SK-N-SH (cell line): Measurements from ENCODE around the gene PLCL2. TPM values are rescaled to one million over a fixed set of nuclear protein-coding genes. Genes with fewer than 3 reads are reported as not detected.

Experiments used
- CTCF ChIA-PET: fragments of 300-600, 350-600 bp; formaldehyde crosslinking; extraction: SDS; loops from one replicate; lab custom pipeline; 2021; lab: Yijun Ruan, JAX
- POLR2A ChIA-PET: fragments of 350-600 bp; sonication (Branson Sonifier 250); formaldehyde crosslinking; extraction: SDS; loops from one replicate; lab custom pipeline; 2020; ENCODE audit warnings: antibody characterized with exemption, inconsistent platforms; lab: Yijun Ruan, JAX
- DNase-seq: peaks from one replicate; pipeline ENCODE4 v3.0.0; 2012
- H2AFZ ChIP-seq: fragments of 200-600 bp; sonication (generic); 2 replicates; pipeline ENCODE4 v1.8.1; 2016; ENCODE audit warnings: antibody characterized with exemption, mild to moderate bottlenecking, low read depth
- H3F3A ChIP-seq: fragments of 200-600 bp; sonication (generic); replicated peaks from 2 replicates; pipeline ENCODE3; 2016; ENCODE audit warnings: antibody characterized with exemption, mild to moderate bottlenecking; ENCODE audit not compliant: insufficient read depth
- H3K27ac ChIP-seq, 2 experiments: fragments of 200-500 bp in 1 of 2; fragments of 200-600 bp in 1 of 2; sonication (Bioruptor generic) in 1 of 2; sonication (generic), shearing (Covaris generic) in 1 of 2; 2 replicates each; pipeline versions ENCODE4 v1.5.1 to v1.6.1; 2014 to 2016; ENCODE audit warnings: low read depth in 2 of 2, inconsistent platforms in 1 of 2, low read length in 1 of 2, mild to moderate bottlenecking in 1 of 2, mixed read lengths in 1 of 2
- H3K27me3 ChIP-seq: fragments of 200-600 bp; sonication (generic), shearing (Covaris generic); 2 replicates; pipeline ENCODE4 v1.6.1; 2016; ENCODE audit warnings: mixed run types; ENCODE audit not compliant: insufficient read depth
- H3K36me3 ChIP-seq, 2 experiments: fragments of 200-500 bp in 1 of 2; fragments of 200-600 bp in 1 of 2; sonication (Bioruptor generic) in 1 of 2; sonication (generic) in 1 of 2; replicated peaks in 1 of 2; 2 replicates each; pipeline versions ENCODE3 to v1.5.1; 2014 to 2016; ENCODE audit warnings: low read length in 1 of 2, mild to moderate bottlenecking in 1 of 2; ENCODE audit not compliant: insufficient read depth in 2 of 2, control insufficient read depth in 1 of 2
- H3K4me1 ChIP-seq, 2 experiments: fragments of 200-500 bp in 1 of 2; fragments of 200-600 bp in 1 of 2; sonication (Bioruptor generic) in 1 of 2; sonication (generic), shearing (Covaris generic) in 1 of 2; 2 replicates each; pipeline versions ENCODE4 v1.5.1 to v1.6.1; 2014 to 2016; ENCODE audit warnings: low read depth in 1 of 2, low read length in 1 of 2, mixed run types in 1 of 2; ENCODE audit not compliant: insufficient read depth in 2 of 2, control insufficient read depth in 1 of 2
- H3K4me2 ChIP-seq: fragments of 200-600 bp; sonication (generic), shearing (Covaris generic); 2 replicates; pipeline ENCODE4 v1.6.1; 2017; ENCODE audit warnings: mixed run types
- H3K4me3 ChIP-seq, 2 experiments: fragments of 200-500 bp in 1 of 2; fragments of 200-600 bp in 1 of 2; sonication (Bioruptor generic) in 1 of 2; sonication (generic), shearing (Covaris generic) in 1 of 2; 2 replicates each; pipeline versions ENCODE4 v1.5.1 to v1.8.1; 2014 to 2016; ENCODE audit warnings: low read depth in 2 of 2, inconsistent platforms in 1 of 2, low read length in 1 of 2, mild to moderate bottlenecking in 1 of 2, mixed read lengths in 1 of 2, moderate library complexity in 1 of 2
- H3K79me2 ChIP-seq: fragments of 200-600 bp; sonication (generic); 2 replicates; pipeline ENCODE4 v1.8.1; 2017; ENCODE audit warnings: mild to moderate bottlenecking; ENCODE audit not compliant: insufficient read depth
- H3K9ac ChIP-seq: fragments of 200-600 bp; sonication (generic); 2 replicates; pipeline ENCODE4 v1.6.1; 2017; ENCODE audit warnings: mixed run types
- H3K9me2 ChIP-seq: fragments of 200-600 bp; sonication (generic); 2 replicates; pipeline ENCODE4 v1.6.1; 2017; ENCODE audit warnings: mixed run types
- H3K9me3 ChIP-seq: fragments of 200-600 bp; sonication (generic); 2 replicates; pipeline ENCODE4 v1.6.1; 2017; ENCODE audit warnings: mixed run types, mild to moderate bottlenecking, moderate library complexity
- H4K20me1 ChIP-seq: fragments of 200-600 bp; sonication (generic); 2 replicates; pipeline ENCODE4 v1.6.1; 2017; ENCODE audit warnings: mild to moderate bottlenecking, mixed run types; ENCODE audit not compliant: insufficient read depth
- CHD2 ChIP-seq: fragments of 150-350 bp; IDR thresholded peaks from 2 replicates; pipeline ENCODE4 v1.6.1; 2018; ENCODE audit warnings: low read length; ENCODE audit not compliant: partially characterized antibody
- ELF1 ChIP-seq: IDR thresholded peaks from 2 replicates; pipeline ENCODE4 v1.4.0; 2012
- FOSL2 ChIP-seq: IDR thresholded peaks from 2 replicates; pipeline ENCODE4 v1.4.0; 2012; ENCODE audit warnings: low read depth, mild to moderate bottlenecking, moderate library complexity, borderline replicate concordance
- FOXM1 ChIP-seq: IDR thresholded peaks from 2 replicates; pipeline ENCODE4 v1.4.0; 2012; ENCODE audit warnings: low read depth, mild to moderate bottlenecking
- GABPA ChIP-seq: IDR thresholded peaks from 2 replicates; pipeline ENCODE4 v1.4.0; 2012; ENCODE audit warnings: low read depth, mild to moderate bottlenecking
- GATA2 ChIP-seq: sonication (generic); formaldehyde crosslinking; IDR thresholded peaks from 2 replicates; pipeline ENCODE4 v1.5.0; 2020; ENCODE audit warnings: mild to moderate bottlenecking, missing genetic modification reagents
- JUND ChIP-seq: IDR thresholded peaks from 2 replicates; pipeline ENCODE4 v1.4.0; 2012
- MAX ChIP-seq: IDR thresholded peaks from 2 replicates; pipeline ENCODE4 v1.4.0; 2012; ENCODE audit warnings: low read depth
- MEF2A ChIP-seq: IDR thresholded peaks from 2 replicates; pipeline ENCODE4 v1.4.0; 2012; ENCODE audit warnings: low read depth, borderline replicate concordance
- NFIC ChIP-seq: IDR thresholded peaks from 2 replicates; pipeline ENCODE4 v1.4.0; 2012; ENCODE audit warnings: borderline replicate concordance
- NRF1 ChIP-seq: IDR thresholded peaks from 2 replicates; pipeline ENCODE4 v1.6.1; 2012; ENCODE audit warnings: low read depth, mild to moderate bottlenecking, low read length
- POLR2AphosphoS5 ChIP-seq: IDR thresholded peaks from 2 replicates; pipeline ENCODE4 v1.6.1; 2012; ENCODE audit warnings: low read depth, low read length
- RFX5 ChIP-seq: IDR thresholded peaks from 2 replicates; pipeline ENCODE4 v1.6.1; 2012; ENCODE audit warnings: mild to moderate bottlenecking, improper control_type of control experiment, low read length
- TEAD4 ChIP-seq: IDR thresholded peaks from 2 replicates; pipeline ENCODE4 v1.4.0; 2012; ENCODE audit warnings: mild to moderate bottlenecking, borderline replicate concordance; ENCODE audit not compliant: insufficient read depth
- USF2 ChIP-seq: fragments of 150-350 bp; IDR thresholded peaks from 2 replicates; pipeline ENCODE4 v1.6.1; 2017; ENCODE audit warnings: antibody characterized with exemption, low read length, low read depth, borderline replicate concordance
- YY1 ChIP-seq: IDR thresholded peaks from 2 replicates; pipeline ENCODE4 v1.4.0; 2012; ENCODE audit warnings: low read depth, mild to moderate bottlenecking
- WGBS: methylation state at CpG from one replicate; pipeline ENCODE4 v1.1.6; 2017; ENCODE audit warnings: low lambda C conversion rate; 5-methylcytosine and 5-hydroxymethylcytosine counted together
- polyA plus RNA-seq, 3 experiments: library from polyadenylated mRNA; depleted of rRNA; stranded (reverse); fragments of >200 nt; gene quantifications; 2 replicates each; pipeline ENCODE4 v1.2.3, GENCODE V29; 2012
- TF ChIP-seq, protein P1 (sequence below): IDR thresholded peaks from 2 replicates; pipeline ENCODE4 v1.4.0; 2012; ENCODE audit warnings: low read depth, borderline replicate concordance

PLCL2 gene
- polyA plus RNA-seq, 1 of the 3 experiments (the other 2 are of a cell fraction) = 0.85 TPM

DNA sequence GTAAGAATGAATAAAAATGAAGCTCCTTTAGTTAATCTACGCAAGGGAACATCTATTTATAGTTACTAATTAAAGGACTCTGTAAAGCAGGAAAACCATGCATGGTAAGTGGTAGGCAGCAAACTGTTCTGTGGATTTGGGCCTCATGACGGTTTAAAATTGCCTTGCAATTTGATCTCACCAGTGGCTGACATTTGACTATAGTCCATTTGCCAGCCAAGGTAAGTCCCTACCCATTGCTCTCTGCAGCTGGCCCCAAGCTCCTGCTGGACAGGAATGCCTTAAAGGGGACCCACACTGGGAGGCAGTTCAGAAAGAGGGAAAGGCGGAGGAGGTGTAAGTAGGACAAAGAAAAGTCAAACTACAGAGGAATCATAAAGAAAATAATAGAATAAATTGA is 203.3 kb downstream of the PLCL2 start:
- no peaks in the 10 kb centered on the region for H3K9me3 ChIP-seq
- DNase-seq = no peak
- CTCF ChIA-PET = no interaction called here
- no peaks in the 10 kb centered on the region for H3K79me2 ChIP-seq
- POLR2A ChIA-PET = no interaction called here
- no peak for TF ChIP-seq POLR2AphosphoS5
- no peak for TF ChIP-seq GATA2 (CRISPR knock-in tag)
- TF ChIP-seq YY1 = no peak
- no peak for TF ChIP-seq RFX5
- TF ChIP-seq GABPA = no peak
- no peak for TF ChIP-seq USF2
- TF ChIP-seq FOSL2 = no peak
- TF ChIP-seq CHD2 = no peak
- TF ChIP-seq, protein P1, sequence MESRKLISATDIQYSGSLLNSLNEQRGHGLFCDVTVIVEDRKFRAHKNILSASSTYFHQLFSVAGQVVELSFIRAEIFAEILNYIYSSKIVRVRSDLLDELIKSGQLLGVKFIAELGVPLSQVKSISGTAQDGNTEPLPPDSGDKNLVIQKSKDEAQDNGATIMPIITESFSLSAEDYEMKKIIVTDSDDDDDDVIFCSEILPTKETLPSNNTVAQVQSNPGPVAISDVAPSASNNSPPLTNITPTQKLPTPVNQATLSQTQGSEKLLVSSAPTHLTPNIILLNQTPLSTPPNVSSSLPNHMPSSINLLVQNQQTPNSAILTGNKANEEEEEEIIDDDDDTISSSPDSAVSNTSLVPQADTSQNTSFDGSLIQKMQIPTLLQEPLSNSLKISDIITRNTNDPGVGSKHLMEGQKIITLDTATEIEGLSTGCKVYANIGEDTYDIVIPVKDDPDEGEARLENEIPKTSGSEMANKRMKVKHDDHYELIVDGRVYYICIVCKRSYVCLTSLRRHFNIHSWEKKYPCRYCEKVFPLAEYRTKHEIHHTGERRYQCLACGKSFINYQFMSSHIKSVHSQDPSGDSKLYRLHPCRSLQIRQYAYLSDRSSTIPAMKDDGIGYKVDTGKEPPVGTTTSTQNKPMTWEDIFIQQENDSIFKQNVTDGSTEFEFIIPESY = no peak
- no peak for TF ChIP-seq FOXM1
- TF ChIP-seq MAX = no peak
- no peak for TF ChIP-seq JUND
- TF ChIP-seq ELF1 = no peak
- TF ChIP-seq TEAD4 = no peak
- TF ChIP-seq NFIC = no peak
- TF ChIP-seq MEF2A = no peak
- no peak for TF ChIP-seq NRF1
- TF ChIP-seq, all 33 proteins: peak for 0
- peaks cover 0 to 6% of the 10 kb centered on the region in 2 experiments; a peak in 2 of 4 replicates for H3K4me1 ChIP-seq
- no peak overlapping the region for H3K27ac ChIP-seq
- no peaks in the 10 kb centered on the region for H3K9me2 ChIP-seq
- H2AFZ ChIP-seq = no peak overlapping the region
- H3F3A ChIP-seq = no peaks in the 10 kb centered on the region
- H3K4me2 ChIP-seq = no peak overlapping the region
- no peaks in the 10 kb centered on the region for H3K27me3 ChIP-seq
- no peaks in the 10 kb centered on the region for H4K20me1 ChIP-seq
- WGBS = 85% methylated on average over 2 of the region's 3 CpGs
- H3K4me3 ChIP-seq = no peak overlapping the region
- no peaks in the 10 kb centered on the region for H3K36me3 ChIP-seq
- no peak overlapping the region for H3K9ac ChIP-seq
